ES-I3 (cell line): ENCODE measurements around the gene SNED1.

Experiments used
- H3K36me3 ChIP-seq: 2 replicates; pipeline ENCODE4 v1.6.1; 2013; ENCODE audit warnings: mild to moderate bottlenecking, low read length, control low read depth, moderate library complexity; ENCODE audit not compliant: insufficient read depth
- H3K4me1 ChIP-seq: 2 replicates; pipeline ENCODE4 v1.6.1; 2013; ENCODE audit warnings: mild to moderate bottlenecking, control low read depth, low read length; ENCODE audit not compliant: insufficient read depth
- H3K9ac ChIP-seq: 2 replicates; pipeline ENCODE4 v1.6.1; 2013; ENCODE audit warnings: low read depth, mild to moderate bottlenecking, low read length, moderate library complexity
- H3K9me3 ChIP-seq: 2 replicates; pipeline ENCODE4 v1.6.1; 2013; ENCODE audit warnings: mild to moderate bottlenecking, low read length, moderate library complexity; ENCODE audit not compliant: control insufficient read depth, insufficient read depth

SNED1 gene

GRCh38 chr2:241009601-241010530 is 11.4 kb downstream of the SNED1 start:
- Histone ChIP-seq H3K9me3 (peaks cover 3% of the 10 kb centered on the region; the same call in 1 of the 2 replicates), H3K4me1 (peaks cover 16% of the 10 kb centered on the region), H3K9ac (peak overlapping the region; percentile 45), H3K36me3 (no peaks in the 10 kb centered on the region)

- Histone ChIP-seq H3K4me1 (peaks cover 16% of the 10 kb centered on the region), H3K9me3 (peaks cover under 1% of the 10 kb centered on the region; the same call in 1 of the 2 replicates), H3K36me3 (no peaks in the 10 kb centered on the region), H3K9ac (0 out of 2 replicates have a peak overlapping the region, but pooled peaks have one; percentile 45)
Measured at GRCh38 chr2:241010531-241011295, 12.3 kb downstream of the SNED1 start.

GRCh38 chr2:241011296-241011600 is 12.8 kb downstream of the SNED1 start:
- no peaks in the 10 kb centered on the region for H3K9me3 ChIP-seq
- no peaks in the 10 kb centered on the region for H3K36me3 ChIP-seq
- H3K9ac ChIP-seq = no peak overlapping the region
- peaks cover 16% of the 10 kb centered on the region for H3K4me1 ChIP-seq

GRCh38 chr2:241011751-241012510 is 13.5 kb downstream of the SNED1 start:
- Histone ChIP-seq H3K9me3 (no peaks in the 10 kb centered on the region), H3K9ac (no peak overlapping the region), H3K36me3 (no peaks in the 10 kb centered on the region), H3K4me1 (peaks cover 16% of the 10 kb centered on the region)

- H3K36me3 ChIP-seq = no peaks in the 10 kb centered on the region
- H3K9ac ChIP-seq = no peak overlapping the region
- H3K4me1 ChIP-seq = peaks cover 10% of the 10 kb centered on the region
- no peaks in the 10 kb centered on the region for H3K9me3 ChIP-seq
Measured at GRCh38 chr2:241014224-241014623, 15.8 kb downstream of the SNED1 start.

- Histone ChIP-seq H3K9me3 (no peaks in the 10 kb centered on the region), H3K36me3 (no peaks in the 10 kb centered on the region), H3K9ac (no peak overlapping the region), H3K4me1 (peaks cover 6% of the 10 kb centered on the region; the same call in 1 of the 2 replicates)
Measured at GRCh38 chr2:241014764-241015163, 16.3 kb downstream of the SNED1 start.

GRCh38 chr2:241015439-241015838 is 17.0 kb downstream of the SNED1 start:
- Histone ChIP-seq H3K4me1 (peaks cover 5% of the 10 kb centered on the region; the same call in 1 of the 2 replicates), H3K9ac (no peak overlapping the region), H3K9me3 (no peaks in the 10 kb centered on the region), H3K36me3 (no peaks in the 10 kb centered on the region)

GRCh38 chr2:241017228-241017940 is 19.0 kb downstream of the SNED1 start:
- no peaks in the 10 kb centered on the region for H3K4me1 ChIP-seq
- H3K9ac ChIP-seq = no peak overlapping the region
- H3K9me3 ChIP-seq = no peaks in the 10 kb centered on the region; the same call in 1 of the 2 replicates
- no peaks in the 10 kb centered on the region; the same call in 1 of the 2 replicates for H3K36me3 ChIP-seq

- no peak overlapping the region for H3K9ac ChIP-seq
Measured at GRCh38 chr2:241018051-241018891, 19.9 kb downstream of the SNED1 start.

GRCh38 chr2:241019441-241020139 is 21.2 kb downstream of the SNED1 start:
- H3K9me3 ChIP-seq = no peaks in the 10 kb centered on the region; the same call in 1 of the 2 replicates
- H3K9ac ChIP-seq = no peak overlapping the region
- no peaks in the 10 kb centered on the region; the same call in 1 of the 2 replicates for H3K36me3 ChIP-seq
- H3K4me1 ChIP-seq = no peaks in the 10 kb centered on the region

More at GRCh38 chr2:241018051-241018891, 19.9 kb downstream of the SNED1 start:
- no peaks in the 10 kb centered on the region; the same call in 1 of the 2 replicates for H3K36me3 ChIP-seq
- no peaks in the 10 kb centered on the region for H3K4me1 ChIP-seq
- no peaks in the 10 kb centered on the region; the same call in 1 of the 2 replicates for H3K9me3 ChIP-seq

GRCh38 chr2:241020201-241020600 is 21.8 kb downstream of the SNED1 start:
- no peaks in the 10 kb centered on the region; the same call in 1 of the 2 replicates for H3K9me3 ChIP-seq
- H3K9ac ChIP-seq = no peak overlapping the region
- H3K36me3 ChIP-seq = no peaks in the 10 kb centered on the region; the same call in 1 of the 2 replicates
- no peaks in the 10 kb centered on the region for H3K4me1 ChIP-seq

GRCh38 chr2:241020629-241021190 is 22.3 kb downstream of the SNED1 start:
- Histone ChIP-seq H3K36me3 (no peaks in the 10 kb centered on the region; the same call in 1 of the 2 replicates), H3K9ac (no peak overlapping the region), H3K9me3 (no peaks in the 10 kb centered on the region; the same call in 1 of the 2 replicates), H3K4me1 (no peaks in the 10 kb centered on the region)
